NOMO-1 (cell line): ENCODE data around the gene SPAG6.

Source experiments
- DNase-seq, 2 experiments: peaks; one replicate each; lab custom pipeline; 2025; ENCODE audit not compliant: unreplicated experiment in 2 of 2; lab: John Stamatoyannopoulos, UW

SPAG6 gene

GRCh38 chr10:22455068-22455857, 110.0 kb downstream of the SPAG6 start:
- DNase-seq, result no peak

GRCh38 chr10:22456486-22456885, 111.2 kb downstream of the SPAG6 start:
- no peak for DNase-seq

- DNase-seq, result no peak
These were observed 113.2 kb downstream of the SPAG6 start for GRCh38 chr10:22458272-22459038.

GRCh38 chr10:22459496-22459895, 114.2 kb downstream of the SPAG6 start:
- no peak for DNase-seq

GRCh38 chr10:22460101-22460500, 114.8 kb downstream of the SPAG6 start:
- DNase-seq, result no peak

- DNase-seq, result no peak
These were observed 115.5 kb downstream of the SPAG6 start for GRCh38 chr10:22460531-22461403.

GRCh38 chr10:22461891-22462290, 116.6 kb downstream of the SPAG6 start:
- no peak for DNase-seq

- no peak for DNase-seq
These were observed 118.0 kb downstream of the SPAG6 start for GRCh38 chr10:22463255-22463654.

GRCh38 chr10:22464966-22465629, 119.8 kb downstream of the SPAG6 start:
- no peak for DNase-seq

- no peak for DNase-seq
These were observed 121.6 kb downstream of the SPAG6 start for GRCh38 chr10:22466763-22467334.
